ENCODE measurements around the gene SNCAIP.

Gene SNCAIP

GRCh38 chr5:122435234-122435633 is 123.2 kb downstream of the SNCAIP start:
- no peak for DNase-seq (ENCODE audit: low read depth, low spot score)
- Histone ChIP-seq H3K9me3 (ENCODE audit: low read depth, low read length) (no peaks in the 10 kb centered on the region), H3K27ac (no peak overlapping the region), H3K36me3 (ENCODE audit: insufficient read depth, low read length) (no peaks in the 10 kb centered on the region), H3K4me3 (no peak overlapping the region), H3K9ac (ENCODE audit: insufficient read length) (no peak overlapping the region)
- TF ChIP-seq FOXP2 (optimal IDR thresholded peaks at IDR 0.05; ENCODE audit: control extremely low read depth, extremely low read length, insufficient read depth): no peak
- no peak for TF ChIP-seq EZH2 (IDR thresholded peaks at IDR 0.05)
- TF ChIP-seq POLR2AphosphoS5 (IDR thresholded peaks at IDR 0.05; ENCODE audit: borderline replicate concordance, low read depth, low read length): no peak

GRCh38 chr5:122435761-122436160 is 123.7 kb downstream of the SNCAIP start:
- Histone ChIP-seq H3K4me3 (no peak overlapping the region), H3K9ac (ENCODE audit: insufficient read length) (no peak overlapping the region), H3K27ac (no peak overlapping the region), H3K9me3 (ENCODE audit: low read depth, low read length) (no peaks in the 10 kb centered on the region), H3K36me3 (ENCODE audit: insufficient read depth, low read length) (no peaks in the 10 kb centered on the region)
- TF ChIP-seq POLR2AphosphoS5 (IDR thresholded peaks at IDR 0.05; ENCODE audit: borderline replicate concordance, low read depth, low read length): no peak
- no peak for TF ChIP-seq EZH2 (IDR thresholded peaks at IDR 0.05)
- TF ChIP-seq FOXP2 (optimal IDR thresholded peaks at IDR 0.05; ENCODE audit: control extremely low read depth, extremely low read length, insufficient read depth): no peak
- DNase-seq (ENCODE audit: low read depth, low spot score): no peak

DNA sequence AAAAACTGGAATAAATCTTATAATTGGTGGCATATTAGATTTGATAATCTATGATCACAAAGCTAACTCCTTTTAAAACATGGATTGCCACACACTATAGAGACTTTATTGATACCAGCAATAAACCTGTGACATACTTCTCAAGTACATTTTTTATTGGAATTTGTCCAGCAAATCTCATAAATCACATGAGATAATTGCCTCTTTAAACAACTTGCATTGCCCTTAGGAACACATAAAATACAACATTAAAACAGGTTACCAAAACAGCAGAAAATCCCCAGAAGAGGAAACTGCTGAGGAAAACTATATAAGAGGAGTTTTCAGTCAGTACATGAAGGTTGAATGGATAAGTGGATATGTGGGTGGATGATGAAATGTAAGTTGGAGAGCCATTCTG is 124.6 kb downstream of the SNCAIP start:
- no peak overlapping the region for H3K4me3 ChIP-seq
- H3K9ac ChIP-seq (ENCODE audit: insufficient read length): no peak overlapping the region
- no peak for DNase-seq (ENCODE audit: low read depth, low spot score)
- H3K36me3 ChIP-seq (ENCODE audit: insufficient read depth, low read length): no peaks in the 10 kb centered on the region
- H3K9me3 ChIP-seq (ENCODE audit: low read depth, low read length): no peaks in the 10 kb centered on the region
- H3K27ac ChIP-seq: no peak overlapping the region
- TF ChIP-seq POLR2AphosphoS5 (IDR thresholded peaks at IDR 0.05; ENCODE audit: borderline replicate concordance, low read depth, low read length) (no peak), EZH2 (IDR thresholded peaks at IDR 0.05) (no peak), FOXP2 (optimal IDR thresholded peaks at IDR 0.05; ENCODE audit: control extremely low read depth, extremely low read length, insufficient read depth) (no peak)

DNA sequence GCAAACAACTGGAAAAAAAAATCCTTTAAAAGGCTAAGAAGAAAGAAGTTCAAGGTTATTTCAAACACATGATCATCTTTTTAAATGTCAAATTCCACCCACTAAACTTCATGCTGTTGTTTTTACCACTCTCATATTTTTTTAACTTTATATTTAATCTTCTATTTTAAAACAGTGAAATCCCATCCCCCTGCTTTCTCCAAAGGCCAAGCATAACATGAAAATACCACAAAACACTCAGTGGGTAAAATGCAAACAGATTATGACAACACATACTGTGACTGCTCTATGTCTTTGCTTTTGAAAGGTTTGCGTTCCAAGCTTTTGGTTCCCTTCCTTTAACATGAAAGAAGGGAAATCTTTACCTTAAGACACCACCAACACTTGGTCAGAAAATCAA is 127.6 kb downstream of the SNCAIP start:
- Histone ChIP-seq H3K4me3 (no peak overlapping the region), H3K36me3 (ENCODE audit: insufficient read depth, low read length) (no peaks in the 10 kb centered on the region), H3K9me3 (ENCODE audit: low read depth, low read length) (no peaks in the 10 kb centered on the region), H3K9ac (ENCODE audit: insufficient read length) (no peak overlapping the region), H3K27ac (no peak overlapping the region)
- no peak for TF ChIP-seq POLR2AphosphoS5 (IDR thresholded peaks at IDR 0.05; ENCODE audit: borderline replicate concordance, low read depth, low read length)
- no peak for TF ChIP-seq FOXP2 (optimal IDR thresholded peaks at IDR 0.05; ENCODE audit: control extremely low read depth, extremely low read length, insufficient read depth)
- TF ChIP-seq EZH2 (IDR thresholded peaks at IDR 0.05): no peak
- no peak for DNase-seq (ENCODE audit: low read depth, low spot score)

DNA sequence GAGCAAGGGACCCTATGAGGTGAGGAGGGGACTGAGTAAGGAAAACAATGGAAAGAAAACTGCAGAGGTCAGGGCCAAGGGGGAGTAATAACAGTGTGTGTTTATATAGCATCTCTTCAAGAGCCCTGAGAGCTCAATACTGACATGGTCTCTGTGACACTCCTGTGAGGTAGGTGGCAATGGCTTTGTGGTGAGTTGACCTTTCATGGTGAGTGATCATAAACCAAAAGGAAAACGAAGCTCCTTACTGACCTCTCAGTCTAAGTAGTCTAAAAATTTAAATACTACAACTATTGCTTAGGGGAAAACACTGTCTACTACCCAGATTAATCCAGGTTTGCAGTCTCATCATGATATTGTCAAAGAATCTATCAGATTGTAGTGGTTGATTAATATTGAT is 130.9 kb downstream of the SNCAIP start:
- DNase-seq (ENCODE audit: low read depth, low spot score): no peak
- Histone ChIP-seq H3K27ac (no peak overlapping the region), H3K36me3 (ENCODE audit: insufficient read depth, low read length) (no peaks in the 10 kb centered on the region), H3K4me3 (no peak overlapping the region), H3K9ac (ENCODE audit: insufficient read length) (no peak overlapping the region), H3K9me3 (ENCODE audit: low read depth, low read length) (no peaks in the 10 kb centered on the region)
- no peak for TF ChIP-seq FOXP2 (optimal IDR thresholded peaks at IDR 0.05; ENCODE audit: control extremely low read depth, extremely low read length, insufficient read depth)
- no peak for TF ChIP-seq POLR2AphosphoS5 (IDR thresholded peaks at IDR 0.05; ENCODE audit: borderline replicate concordance, low read depth, low read length)
- no peak for TF ChIP-seq EZH2 (IDR thresholded peaks at IDR 0.05)

DNA sequence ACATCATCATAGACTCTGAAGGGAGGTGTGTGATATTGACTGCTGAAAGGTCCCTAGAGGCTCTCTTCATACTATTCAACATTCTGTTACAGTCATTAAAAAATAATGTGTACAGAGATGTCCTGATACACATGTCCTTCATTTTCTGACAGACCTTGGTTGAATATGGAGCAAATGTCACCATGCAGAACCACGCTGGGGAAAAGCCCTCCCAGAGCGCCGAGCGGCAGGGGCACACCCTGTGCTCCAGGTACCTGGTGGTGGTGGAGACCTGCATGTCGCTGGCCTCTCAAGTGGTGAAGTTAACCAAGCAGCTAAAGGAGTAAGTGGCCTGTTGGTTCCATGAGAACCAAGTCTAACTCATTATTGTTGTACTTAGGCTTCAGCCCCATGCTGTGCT is 132.4 kb downstream of the SNCAIP start:
- no peak overlapping the region for H3K27ac ChIP-seq
- no peak for DNase-seq (ENCODE audit: low read depth, low spot score)
- H3K9ac ChIP-seq (ENCODE audit: insufficient read length): no peak overlapping the region
- H3K9me3 ChIP-seq (ENCODE audit: low read depth, low read length): no peaks in the 10 kb centered on the region
- H3K36me3 ChIP-seq (ENCODE audit: insufficient read depth, low read length): no peaks in the 10 kb centered on the region
- TF ChIP-seq FOXP2 (optimal IDR thresholded peaks at IDR 0.05; ENCODE audit: control extremely low read depth, extremely low read length, insufficient read depth) (no peak), EZH2 (IDR thresholded peaks at IDR 0.05) (no peak), POLR2AphosphoS5 (IDR thresholded peaks at IDR 0.05; ENCODE audit: borderline replicate concordance, low read depth, low read length) (no peak)
- no peak overlapping the region for H3K4me3 ChIP-seq

DNA sequence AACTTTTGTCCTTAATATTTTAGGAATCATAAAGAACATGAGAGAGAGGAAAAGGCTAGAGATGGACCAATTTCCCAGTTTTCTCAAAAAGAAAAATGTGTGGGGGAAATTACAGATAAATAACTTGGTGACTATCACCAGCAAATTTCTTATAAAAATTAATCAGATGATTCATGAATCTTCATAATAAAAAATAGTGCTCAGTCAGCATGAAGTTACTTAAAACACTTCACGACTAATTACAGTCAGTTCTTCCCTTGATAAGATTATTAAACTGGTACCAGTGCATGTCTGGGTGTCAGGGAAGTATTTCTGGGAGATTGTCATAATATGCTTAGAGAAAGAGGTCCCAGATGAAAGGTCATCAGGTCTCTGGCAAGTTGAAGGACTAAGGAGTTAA is 133.0 kb downstream of the SNCAIP start:
- Histone ChIP-seq H3K9me3 (ENCODE audit: low read depth, low read length) (no peaks in the 10 kb centered on the region), H3K9ac (ENCODE audit: insufficient read length) (no peak overlapping the region), H3K27ac (no peak overlapping the region), H3K36me3 (ENCODE audit: insufficient read depth, low read length) (no peaks in the 10 kb centered on the region), H3K4me3 (no peak overlapping the region)
- TF ChIP-seq POLR2AphosphoS5 (IDR thresholded peaks at IDR 0.05; ENCODE audit: borderline replicate concordance, low read depth, low read length): no peak
- no peak for TF ChIP-seq EZH2 (IDR thresholded peaks at IDR 0.05)
- TF ChIP-seq FOXP2 (optimal IDR thresholded peaks at IDR 0.05; ENCODE audit: control extremely low read depth, extremely low read length, insufficient read depth): no peak
- no peak for DNase-seq (ENCODE audit: low read depth, low spot score)

DNA sequence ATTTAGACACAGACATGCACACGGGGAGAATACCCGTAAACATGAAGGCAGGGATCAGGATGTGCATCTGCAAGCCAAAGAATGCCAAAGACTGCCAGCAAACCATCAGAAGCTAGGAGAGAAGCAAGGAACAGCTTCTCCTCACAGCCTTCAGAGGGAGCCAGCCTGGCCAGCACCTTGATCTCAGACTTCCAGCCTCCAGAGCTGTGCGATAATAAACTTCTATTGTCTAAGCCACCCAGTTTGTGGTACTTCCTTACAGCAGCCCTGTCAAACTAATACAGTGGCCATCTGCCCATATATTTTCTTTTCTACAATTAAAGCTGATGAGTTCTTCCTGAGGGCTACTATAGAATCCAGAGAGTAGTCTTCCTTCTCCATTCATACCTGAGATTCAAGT is 135.0 kb downstream of the SNCAIP start:
- no peak for DNase-seq (ENCODE audit: low read depth, low spot score)
- Histone ChIP-seq H3K27ac (no peak overlapping the region), H3K4me3 (no peak overlapping the region), H3K9me3 (ENCODE audit: low read depth, low read length) (no peaks in the 10 kb centered on the region), H3K9ac (ENCODE audit: insufficient read length) (no peak overlapping the region), H3K36me3 (ENCODE audit: insufficient read depth, low read length) (no peaks in the 10 kb centered on the region)
- no peak for TF ChIP-seq FOXP2 (optimal IDR thresholded peaks at IDR 0.05; ENCODE audit: control extremely low read depth, extremely low read length, insufficient read depth)
- no peak for TF ChIP-seq POLR2AphosphoS5 (IDR thresholded peaks at IDR 0.05; ENCODE audit: borderline replicate concordance, low read depth, low read length)
- no peak for TF ChIP-seq EZH2 (IDR thresholded peaks at IDR 0.05)

GRCh38 chr5:122447879-122448278 is 135.8 kb downstream of the SNCAIP start:
- H3K9me3 ChIP-seq (ENCODE audit: low read depth, low read length): no peaks in the 10 kb centered on the region
- H3K9ac ChIP-seq (ENCODE audit: insufficient read length): no peak overlapping the region
- no peak overlapping the region for H3K27ac ChIP-seq
- TF ChIP-seq POLR2AphosphoS5 (IDR thresholded peaks at IDR 0.05; ENCODE audit: borderline replicate concordance, low read depth, low read length): no peak
- TF ChIP-seq EZH2 (IDR thresholded peaks at IDR 0.05): no peak
- TF ChIP-seq FOXP2 (optimal IDR thresholded peaks at IDR 0.05; ENCODE audit: control extremely low read depth, extremely low read length, insufficient read depth): no peak
- no peak overlapping the region for H3K4me3 ChIP-seq
- no peaks in the 10 kb centered on the region for H3K36me3 ChIP-seq (ENCODE audit: insufficient read depth, low read length)
- no peak for DNase-seq (ENCODE audit: low read depth, low spot score)

All from SK-N-MC (cell line).